G401.6 (cell line): Measurements from ENCODE around the gene RASSF7.

Experiments
- FAIRE-seq: peaks from 2 replicates; lab custom pipeline; 2012; peaks lifted over from hg19 to GRCh38; lab: Jason Lieb, UNC

The RASSF7 gene

GRCh38 chr11:532986-533585 lies 27.7 kb upstream of the RASSF7 start:
- no peak for FAIRE-seq

GRCh38 chr11:533586-534395 lies 27.0 kb upstream of the RASSF7 start:
- FAIRE-seq: no peak

GRCh38 chr11:534396-535209 lies 26.2 kb upstream of the RASSF7 start:
- no peak for FAIRE-seq

- FAIRE-seq: no peak
Measured at GRCh38 chr11:535210-535518, 25.6 kb upstream of the RASSF7 start.

GRCh38 chr11:535519-536454 lies 25.0 kb upstream of the RASSF7 start, which contains the start of gene HRAS:
TSS of gene HRAS (minus strand) at chr11:535576.
- no peak for FAIRE-seq

GRCh38 chr11:536841-537621 lies 23.7 kb upstream of the RASSF7 start, which contains the start of gene LRRC56:
TSS of gene LRRC56 (plus strand) at chr11:537527. CDS start at chr11:540685, 3,158 bp downstream.
- no peak for FAIRE-seq

- no peak for FAIRE-seq
Measured at GRCh38 chr11:537622-538430, 22.9 kb upstream of the RASSF7 start.

GRCh38 chr11:538431-539051 lies 22.2 kb upstream of the RASSF7 start:
- FAIRE-seq: no peak

- no peak for FAIRE-seq
Measured at GRCh38 chr11:539971-540481, 20.7 kb upstream of the RASSF7 start.

- FAIRE-seq: no peak
Measured at GRCh38 chr11:540583-541432, 20.0 kb upstream of the RASSF7 start.

GRCh38 chr11:541433-541885 lies 19.3 kb upstream of the RASSF7 start:
- FAIRE-seq: no peak

- FAIRE-seq: no peak
Measured at GRCh38 chr11:544817-545166, 16.0 kb upstream of the RASSF7 start.

GRCh38 chr11:545171-545570 lies 15.6 kb upstream of the RASSF7 start:
- FAIRE-seq: no peak

- FAIRE-seq: no peak
Measured at GRCh38 chr11:548700-549603, 11.8 kb upstream of the RASSF7 start.

GRCh38 chr11:550021-550745 lies 10.6 kb upstream of the RASSF7 start:
- FAIRE-seq: no peak

GRCh38 chr11:550746-551085 lies 10.1 kb upstream of the RASSF7 start:
- no peak for FAIRE-seq

GRCh38 chr11:551131-551530 lies 9.6 kb upstream of the RASSF7 start:
- FAIRE-seq: no peak
